Body of pancreas (tissue), 4 donors: ENCODE results near the gene VWA8.

Experiments
- CTCF ChIP-seq, 7 experiments: fragments of 450-650 bp in 4 of 7; fragments of 200-600 bp in 3 of 7; sonication (generic) in 3 of 7; IDR thresholded peaks; one replicate each; pipeline ENCODE4 v1.5.1; 2016 to 2019; ENCODE audit warnings: antibody characterized with exemption in 7 of 7
- POLR2A ChIP-seq, 3 donors: fragments of 450-650 bp; IDR thresholded peaks; one replicate each; pipeline ENCODE4 v1.6.1; 2016; ENCODE audit warnings: antibody characterized with exemption in 3 of 3, mild to moderate bottlenecking in 2 of 3

GRCh38 chr13:41821238-41821594 is 139.7 kb downstream of the VWA8 start:
- TF ChIP-seq CTCF (IDR thresholded peaks at IDR 0.05) (no peak), POLR2A (IDR thresholded peaks at IDR 0.05) (no peak)
